HG02938 (cell line): ENCODE results near the gene EZH1.

ENCODE experiments used
- ATAC-seq: cut with Tn5 transposase; IDR thresholded peaks from one replicate; pipeline ENCODE4 v1.9.1; 2021; ENCODE audit warnings: mild to moderate bottlenecking, moderate library complexity; ENCODE audit not compliant: unreplicated experiment

Gene EZH1

DNA sequence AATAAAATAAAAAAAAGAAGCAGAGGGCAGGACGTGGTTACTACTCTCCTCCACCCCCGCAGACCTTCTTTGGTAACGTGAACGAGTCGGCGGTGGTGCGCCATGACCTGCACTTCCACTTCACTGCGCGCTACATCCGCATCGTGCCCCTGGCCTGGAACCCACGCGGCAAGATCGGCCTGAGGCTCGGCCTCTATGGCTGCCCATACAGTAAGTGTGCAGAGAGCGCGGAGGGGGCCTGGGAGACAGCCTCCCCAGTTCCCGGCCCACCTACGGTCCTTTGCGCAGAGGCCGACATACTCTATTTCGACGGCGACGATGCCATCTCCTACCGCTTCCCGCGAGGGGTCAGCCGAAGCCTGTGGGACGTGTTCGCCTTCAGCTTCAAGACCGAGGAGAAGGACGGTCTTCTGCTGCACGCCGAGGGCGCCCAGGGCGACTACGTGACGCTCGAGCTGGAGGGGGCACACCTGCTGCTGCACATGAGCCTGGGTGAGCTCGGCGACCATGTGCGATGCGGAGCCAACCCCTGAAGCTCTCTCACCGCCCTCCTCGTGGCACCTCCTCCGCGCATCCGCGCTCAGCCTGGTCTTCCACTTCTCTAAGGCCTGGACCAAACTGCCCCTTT, 59.8 kb downstream of the EZH1 start:
- no peak for ATAC-seq

GRCh38 chr17:42683407-42684034, 61.3 kb downstream of the EZH1 start:
- no peak for ATAC-seq

DNA sequence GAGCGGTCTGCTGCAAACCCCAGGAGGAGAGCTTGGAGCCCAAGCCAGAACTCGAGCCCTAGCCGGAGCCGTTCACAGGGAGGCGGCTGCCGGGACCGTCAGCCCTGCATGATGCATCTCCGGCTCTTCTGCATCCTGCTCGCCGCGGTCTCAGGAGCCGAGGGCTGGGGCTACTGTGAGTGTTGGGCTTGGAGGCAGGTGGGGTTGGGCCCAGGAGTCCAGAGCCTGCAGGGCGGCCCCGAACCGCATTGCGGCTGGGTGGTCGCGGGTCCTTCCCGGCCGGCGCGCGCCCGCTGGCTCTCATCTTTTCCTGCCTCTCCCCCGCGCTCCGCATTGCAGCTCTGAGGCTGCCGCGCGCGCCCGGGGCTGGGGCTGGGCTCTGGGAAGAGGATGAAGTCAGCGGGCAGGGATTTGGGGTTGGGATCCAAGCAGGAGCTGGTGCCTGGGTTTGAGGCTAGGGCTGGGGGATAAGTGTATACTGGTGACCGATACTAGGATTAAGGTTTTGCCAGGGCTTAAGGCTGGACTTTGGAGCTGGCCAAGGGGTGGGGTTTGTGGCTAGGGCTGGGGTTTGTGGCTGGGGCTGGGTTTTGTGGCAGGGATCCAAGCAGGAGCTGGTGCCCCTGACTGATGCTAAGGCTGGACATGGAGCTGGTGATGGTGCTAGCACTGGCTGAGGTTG, 62.0 kb downstream of the EZH1 start:
- ATAC-seq: no peak

GRCh38 chr17:42681976-42682721, 62.7 kb downstream of the EZH1 start, which contains the start of gene CNTNAP1:
CNTNAP1 (plus strand) TSS chr17:42682531; CDS start chr17:42682830, 299 bp downstream.
- no peak for ATAC-seq

- no peak for ATAC-seq
Observed at GRCh38 chr17:42680331-42680808, 64.5 kb downstream of the EZH1 start.

- ATAC-seq: no peak
Observed at GRCh38 chr17:42679492-42680330, 65.1 kb downstream of the EZH1 start.

DNA sequence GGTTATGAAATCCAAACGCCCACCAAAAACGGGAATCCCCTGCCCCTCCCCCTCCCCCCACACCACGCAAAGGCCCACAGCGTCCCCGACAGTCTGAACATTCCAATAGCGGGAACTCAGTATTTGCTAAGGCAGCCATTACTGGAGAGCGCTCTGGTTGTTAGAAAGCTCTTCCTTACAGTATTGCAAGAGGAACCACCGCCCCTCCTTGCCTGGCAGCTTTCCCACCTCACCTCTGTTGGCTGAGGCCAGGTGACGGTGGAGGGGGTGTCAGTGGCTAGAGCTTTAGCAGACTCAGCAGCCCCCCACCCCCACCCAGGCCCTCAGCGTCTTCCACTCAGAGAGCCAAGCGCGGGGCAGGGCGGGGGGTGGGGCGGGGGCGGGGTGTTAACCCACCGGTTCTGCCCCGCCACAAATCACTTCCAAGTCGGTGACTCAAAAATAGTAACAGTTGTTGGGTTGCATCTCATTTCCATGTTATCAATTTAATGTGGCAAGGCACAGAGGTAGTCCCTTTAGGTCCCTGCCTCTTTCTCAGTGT, 65.8 kb downstream of the EZH1 start:
- ATAC-seq: no peak

GRCh38 chr17:42677921-42678781, 66.7 kb downstream of the EZH1 start:
- ATAC-seq: no peak

DNA sequence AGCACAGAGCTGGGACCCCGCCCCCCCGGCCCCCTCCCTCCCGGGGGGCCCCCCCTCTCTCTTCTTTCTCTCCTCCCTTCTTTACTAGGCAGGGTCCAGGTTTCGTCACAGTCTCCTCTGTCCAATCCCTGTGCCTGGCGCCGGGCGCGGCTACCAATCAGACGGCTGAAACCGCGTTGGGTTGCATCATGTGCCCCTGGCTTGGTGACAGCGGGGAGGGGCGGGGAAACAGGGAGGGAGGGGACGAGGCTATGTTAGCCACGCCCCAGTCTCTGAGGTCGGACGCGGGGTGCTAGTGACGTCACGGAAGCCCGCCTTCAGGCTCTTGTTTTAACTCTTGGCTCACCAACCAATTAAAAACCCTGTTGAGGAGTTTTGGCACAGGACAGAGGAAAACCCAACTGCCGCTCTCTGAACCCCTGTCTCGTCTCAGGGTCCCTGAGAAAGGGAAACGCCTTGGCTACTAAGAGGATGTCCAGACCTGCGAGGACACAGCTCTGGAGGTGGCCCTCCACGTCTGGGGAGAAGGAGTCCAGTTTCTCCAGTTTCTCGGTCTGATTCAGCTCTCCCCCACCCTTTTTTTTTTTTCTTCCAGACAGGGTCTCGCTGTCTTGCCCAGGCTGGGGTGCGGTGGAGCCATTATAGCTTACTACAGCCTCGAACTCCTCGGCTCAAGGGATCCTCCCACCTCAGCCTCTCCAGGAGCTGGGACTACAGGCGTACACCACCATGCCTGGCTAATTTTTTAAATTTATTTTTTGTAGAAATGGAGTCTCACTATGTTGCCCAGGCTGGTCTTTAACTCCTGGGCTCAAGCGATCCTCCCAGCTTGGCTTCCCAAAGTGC, 67.6 kb downstream of the EZH1 start:
- ATAC-seq: peak; percentile 66

GRCh38 chr17:42676424-42677011, 68.3 kb downstream of the EZH1 start, which contains the start of gene PLEKHH3:
PLEKHH3 (minus strand) TSS chr17:42676994; CDS start chr17:42676563, 431 bp downstream.
- no peak for ATAC-seq

DNA sequence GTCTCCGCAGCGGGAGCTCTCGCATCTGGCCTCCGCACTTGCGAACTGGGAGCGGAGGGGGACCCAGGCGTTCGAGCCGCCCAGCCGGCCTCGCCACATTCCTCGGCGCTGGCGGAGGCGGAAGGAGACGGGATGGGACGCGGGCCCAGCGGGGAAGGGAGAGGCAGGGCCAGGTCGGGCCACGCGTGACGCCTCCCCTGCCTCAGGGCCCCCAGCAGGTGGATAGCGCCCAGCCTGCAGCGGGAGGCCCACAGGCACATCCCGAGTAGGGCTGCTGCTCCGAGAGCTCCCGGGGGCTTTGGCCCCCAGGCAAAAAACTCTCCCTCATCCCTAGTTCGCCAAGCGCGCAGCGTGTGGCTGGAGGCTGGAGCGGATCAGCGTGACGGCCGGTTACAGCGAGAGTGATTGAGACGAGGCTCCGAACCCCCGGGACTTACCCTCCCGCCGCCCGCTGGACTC, 68.8 kb downstream of the EZH1 start:
- no peak for ATAC-seq

DNA sequence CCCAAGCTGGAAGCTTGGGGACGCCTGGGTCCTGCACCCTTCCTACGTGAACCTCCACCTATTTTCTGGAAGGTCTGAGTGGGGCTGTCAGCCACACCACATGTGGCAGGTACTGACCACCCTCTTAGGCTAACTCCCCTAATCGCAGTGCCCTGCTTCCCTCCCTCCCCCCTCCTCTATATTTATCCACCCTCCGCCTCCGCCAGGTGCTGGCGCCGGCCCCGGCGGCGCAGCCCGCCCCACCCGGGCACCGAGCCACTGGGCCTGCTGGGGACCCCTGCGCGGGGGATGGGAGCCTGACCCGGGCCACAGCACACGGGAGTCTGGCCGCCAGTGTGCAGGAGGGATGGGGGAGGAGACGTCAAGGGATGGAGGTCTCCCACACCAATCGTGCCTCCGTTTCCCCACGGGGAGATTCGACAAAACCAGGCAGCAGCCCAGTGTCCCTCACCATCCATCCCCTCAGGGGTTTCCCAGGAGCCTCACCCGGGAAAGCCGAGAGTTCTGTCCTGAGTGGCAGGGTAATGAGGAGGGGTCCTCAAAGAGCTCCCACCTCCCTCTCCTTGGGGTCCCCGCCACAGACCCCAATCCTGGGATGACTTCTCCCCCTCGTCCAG, 69.4 kb downstream of the EZH1 start:
- ATAC-seq: no peak

GRCh38 chr17:42674755-42675347, 70.0 kb downstream of the EZH1 start:
- ATAC-seq: no peak

GRCh38 chr17:42673885-42674754, 70.7 kb downstream of the EZH1 start:
- ATAC-seq: no peak

DNA sequence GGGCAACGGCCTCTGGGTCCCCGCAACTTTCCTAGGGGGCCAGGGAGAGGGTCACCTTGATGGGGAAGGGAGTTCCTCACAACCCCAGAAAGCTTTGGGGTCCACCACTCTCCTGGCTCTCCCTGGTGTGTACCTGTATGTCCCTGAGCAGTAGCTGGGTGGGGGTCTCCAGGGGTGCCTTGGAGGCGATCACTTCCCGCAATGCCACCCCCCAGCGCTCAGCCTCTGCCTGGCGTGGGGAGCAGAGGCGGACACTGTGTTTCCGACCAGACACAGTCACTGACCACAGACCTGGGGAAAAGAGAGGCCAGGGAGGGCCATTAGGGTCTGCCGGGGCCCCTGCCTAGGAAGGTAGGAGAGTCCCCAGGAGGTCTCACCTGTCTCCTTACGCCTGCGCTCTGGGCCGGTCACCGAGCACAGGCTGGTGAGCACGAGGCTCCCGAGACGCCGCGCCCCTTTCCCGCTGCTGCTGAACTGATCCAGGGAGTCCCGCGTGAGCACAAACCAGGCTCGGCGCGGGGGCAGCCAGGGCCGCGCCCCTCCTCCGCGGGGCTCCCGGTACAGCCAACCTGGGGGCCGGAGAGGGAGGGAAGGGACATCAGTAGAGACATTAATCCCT, 71.5 kb downstream of the EZH1 start:
- no peak for ATAC-seq
